Smooth muscle cell of the brain vasculature (primary cell): ENCODE results near the gene ZRANB3.
"Not testable (repeated sequence)": the region's sequence is repeated elsewhere in the genome, so short reads cannot be mapped to it uniquely, and the experiment has no call there.

Source experiments
- DNase-seq: peaks from one replicate; pipeline ENCODE4 v3.0.0-alpha.2; 2012; ENCODE audit warnings: low read depth, low spot score

Gene ZRANB3

DNA sequence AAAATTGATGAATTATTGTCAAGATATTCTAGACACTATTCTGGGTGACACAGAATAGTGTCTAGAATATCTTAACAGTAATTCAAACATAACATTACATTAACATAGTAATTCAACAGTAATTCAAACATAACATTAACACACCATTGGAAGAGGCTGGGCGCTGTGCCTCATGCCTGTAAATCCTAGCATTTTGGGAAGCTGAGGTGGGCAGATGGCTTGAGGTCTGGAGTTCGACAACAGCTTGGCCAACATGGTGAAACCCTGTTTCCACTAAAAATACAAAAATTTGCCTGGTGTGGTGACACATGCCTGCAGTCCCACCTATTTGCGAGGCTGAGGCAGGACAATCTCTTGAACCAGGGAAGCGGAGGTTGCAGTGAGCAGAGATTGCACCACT lies 195.8 kb downstream of the ZRANB3 start:
- no peak for DNase-seq

GRCh38 chr2:135327146-135327545 lies 203.9 kb downstream of the ZRANB3 start:
- no peak for DNase-seq

GRCh38 chr2:135320465-135321355 lies 210.3 kb downstream of the ZRANB3 start:
- DNase-seq, result no peak

DNA sequence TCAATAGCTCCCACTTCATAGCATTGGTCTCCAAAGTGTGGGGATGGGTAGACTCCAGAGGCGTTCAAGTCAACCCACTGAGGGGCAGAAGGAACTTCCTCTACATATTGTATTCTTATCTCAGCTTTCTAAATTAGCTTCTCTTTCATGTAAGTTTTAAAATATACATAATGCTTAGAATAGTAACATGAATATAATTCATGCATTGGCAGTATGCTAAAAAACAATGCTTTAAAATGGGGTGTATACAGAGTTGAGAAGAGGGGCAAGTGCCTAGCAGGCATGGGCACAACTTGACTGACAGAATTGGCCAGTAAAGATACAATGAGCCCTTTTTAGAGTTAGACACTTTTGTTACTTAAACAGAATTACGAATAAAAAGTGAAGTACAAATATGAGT lies 212.2 kb downstream of the ZRANB3 start:
- no peak for DNase-seq

DNA sequence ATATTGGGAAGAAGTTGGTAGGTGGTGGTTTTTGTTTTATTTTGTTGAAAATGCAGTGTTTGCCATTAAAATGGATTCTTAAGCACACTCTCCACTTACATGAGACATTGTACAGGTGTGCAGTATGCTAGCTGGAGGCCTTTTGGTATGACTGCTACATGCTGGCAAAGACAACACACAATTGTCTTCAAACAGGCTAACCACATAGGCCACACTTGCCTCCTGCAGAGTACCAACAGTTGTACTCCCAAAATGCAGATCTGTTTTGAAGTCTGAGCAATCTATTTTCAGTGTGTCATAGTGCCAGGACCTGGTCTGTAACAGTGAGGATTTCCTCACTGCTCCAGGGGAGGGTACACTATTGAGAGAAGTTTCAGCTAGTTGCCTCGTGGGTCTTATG lies 213.6 kb downstream of the ZRANB3 start:
- no peak for DNase-seq

GRCh38 chr2:135311962-135312361 lies 219.1 kb downstream of the ZRANB3 start:
- DNase-seq, result no peak

DNA sequence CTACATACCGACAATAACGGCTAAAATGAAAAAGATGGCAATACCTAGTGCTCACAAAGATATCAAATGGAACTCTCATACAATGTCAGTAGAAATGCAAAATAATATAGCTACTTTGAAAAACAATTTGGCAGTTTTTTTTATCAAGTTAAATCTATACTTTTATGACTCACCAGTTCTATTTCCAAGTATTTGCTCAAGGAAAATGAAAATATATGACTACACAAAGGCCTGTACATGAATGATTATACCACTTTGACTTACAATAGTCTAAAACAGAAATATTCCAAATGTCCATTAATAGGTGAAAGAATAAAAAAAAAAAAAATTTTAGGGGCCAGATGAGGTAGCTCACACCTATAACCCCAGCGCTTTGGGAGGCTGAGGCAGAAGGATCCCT lies 219.8 kb downstream of the ZRANB3 start:
- no peak for DNase-seq

DNA sequence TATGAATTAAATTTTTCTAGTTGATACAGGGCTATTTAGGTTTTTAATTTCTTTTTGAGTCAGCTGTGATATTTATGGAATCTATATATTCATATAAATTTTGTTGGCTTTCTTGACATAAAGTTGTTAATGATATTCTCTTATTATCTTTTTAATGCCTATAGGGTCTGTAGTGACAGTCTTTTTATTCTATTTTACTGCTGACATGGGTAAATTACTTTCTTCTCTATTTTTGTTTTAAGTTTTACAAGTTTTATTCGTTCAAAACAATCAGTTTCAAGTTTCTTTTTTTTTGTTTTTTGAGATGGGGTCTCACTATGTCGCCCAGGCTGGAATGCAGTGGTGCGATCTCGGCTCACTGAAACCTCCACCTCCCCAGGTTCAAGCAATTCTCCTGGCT lies 226.3 kb downstream of the ZRANB3 start:
- DNase-seq, result no peak

GRCh38 chr2:135299658-135300244 lies 231.3 kb downstream of the ZRANB3 start:
- DNase-seq, result no peak

GRCh38 chr2:135299165-135299564 lies 231.9 kb downstream of the ZRANB3 start:
- DNase-seq, result no peak

GRCh38 chr2:135287121-135287520 lies 243.9 kb downstream of the ZRANB3 start:
- DNase-seq, result not testable (repeated sequence)

GRCh38 chr2:135285391-135285790 lies 245.6 kb downstream of the ZRANB3 start:
- no peak for DNase-seq

- no peak for DNase-seq
These were observed 249.6 kb downstream of the ZRANB3 start for GRCh38 chr2:135281379-135281778.

GRCh38 chr2:135279209-135279608 lies 251.8 kb downstream of the ZRANB3 start:
- DNase-seq, result no peak

DNA sequence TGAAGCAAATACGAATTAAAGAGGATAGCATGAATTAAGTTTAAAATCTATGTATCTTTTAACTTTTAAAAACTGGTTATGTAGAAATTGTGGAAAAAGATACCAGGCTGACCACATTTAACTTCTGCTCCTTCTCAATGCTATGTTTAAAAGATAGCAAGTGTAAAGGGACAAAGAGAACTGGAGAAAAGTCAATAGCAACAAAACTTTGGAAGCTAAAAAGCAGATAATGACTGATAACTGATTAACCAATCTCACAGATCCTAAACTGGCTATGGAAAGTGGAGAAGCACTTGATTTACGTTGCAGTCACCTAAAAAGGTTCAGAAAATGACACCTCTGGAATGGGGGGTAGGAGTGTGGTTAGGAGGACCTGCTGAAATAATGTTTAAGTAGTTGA lies 254.5 kb downstream of the ZRANB3 start:
- no peak for DNase-seq

- DNase-seq, result no peak
These were observed 260.0 kb downstream of the ZRANB3 start for GRCh38 chr2:135271006-135271405.

DNA sequence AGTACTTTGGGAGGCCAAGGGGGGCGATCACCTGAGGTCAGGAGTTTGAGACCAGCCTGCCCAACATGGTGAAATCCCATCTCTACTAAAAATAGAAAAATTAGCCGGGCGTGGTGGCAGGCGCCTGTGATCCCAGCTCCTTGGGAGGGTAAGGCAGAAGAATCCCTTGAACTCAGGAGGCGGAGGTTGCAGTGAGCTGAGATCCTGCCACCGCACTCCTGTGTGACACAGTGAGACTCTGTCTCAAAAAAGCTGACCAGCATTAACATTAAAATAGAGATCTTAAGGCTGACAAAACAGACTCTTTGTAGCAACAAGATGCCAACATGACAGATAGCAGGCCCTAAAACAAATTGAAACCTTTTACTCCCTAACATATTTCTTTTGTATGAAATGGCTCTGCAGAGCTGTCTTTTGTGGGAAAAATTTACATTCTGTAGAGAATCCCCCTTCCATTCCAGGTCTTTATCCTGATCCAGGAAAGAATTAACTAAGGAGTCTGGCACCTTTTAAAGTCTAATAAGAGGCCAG lies 265.0 kb downstream of the ZRANB3 start:
- no peak for DNase-seq

DNA sequence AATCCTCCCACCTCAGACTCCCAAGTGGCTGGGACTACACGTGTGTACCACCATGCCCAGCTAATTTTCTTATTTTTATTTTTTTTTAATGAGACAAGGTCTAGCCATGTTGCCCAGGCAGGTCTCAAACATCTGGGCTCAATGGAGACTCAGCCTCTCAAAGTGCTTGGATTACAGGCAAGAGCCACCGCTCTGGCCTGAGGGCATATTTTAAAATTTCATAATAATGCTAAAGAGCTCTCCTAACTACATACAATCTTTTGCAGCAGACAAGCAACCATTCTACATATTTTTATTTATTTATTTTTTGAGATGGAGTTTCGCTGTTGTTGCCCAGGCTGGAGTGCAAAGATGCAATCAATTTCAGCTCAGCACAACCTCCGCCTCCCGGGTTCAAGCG lies 271.9 kb downstream of the ZRANB3 start:
- DNase-seq, result no peak

GRCh38 chr2:135258193-135258592 lies 272.8 kb downstream of the ZRANB3 start:
- DNase-seq, result no peak

GRCh38 chr2:135257383-135258090 lies 273.5 kb downstream of the ZRANB3 start:
- DNase-seq, result no peak

- DNase-seq, result no peak
These were observed 274.3 kb downstream of the ZRANB3 start for GRCh38 chr2:135256531-135257260.

- no peak for DNase-seq
These were observed 275.8 kb downstream of the ZRANB3 start for GRCh38 chr2:135255208-135255607.
